GM12878 (cell line): ENCODE results near the gene JPH4. TPM values are rescaled to one million over a fixed set of nuclear protein-coding genes. Genes with fewer than 3 reads are reported as not detected.

Experiments used
- ATAC-seq: fragments of 200-7000 bp; cut with Tn5 transposase; 3 replicates; pipeline ENCODE4 v1.9.1; 2020; ENCODE audit warnings: mild to moderate bottlenecking, moderate library complexity
- BruUV-seq: library from RNA; stranded (reverse); fragments of 400-500 nt; replicated peaks from 2 replicates; lab custom pipeline; 2021; lab: Mats Ljungman, UMichigan
- CTCF ChIA-PET: fragments of 300-600 bp; sonication (Branson Sonifier 250); formaldehyde crosslinking; extraction: SDS; loops from one replicate; lab custom pipeline; 2021; ENCODE audit warnings: inconsistent platforms; lab: Yijun Ruan, JAX
- POLR2A ChIA-PET: fragments of 350-600 bp; formaldehyde crosslinking; extraction: SDS; loops from one replicate; lab custom pipeline; 2021; ENCODE audit warnings: inconsistent platforms; lab: Charles Lee
- RAD21 ChIA-PET: fragments of 300-600 bp; sonication (Branson Sonifier 250); formaldehyde crosslinking; loops from one replicate; lab custom pipeline; 2023; ENCODE audit warnings: antibody characterized with exemption; ENCODE audit not compliant: unreplicated experiment; lab: Charles Lee
- SMC1A ChIA-PET: fragments of 300-600 bp; sonication (Branson Sonifier 250); formaldehyde crosslinking; loops from one replicate; lab custom pipeline; 2023; ENCODE audit not compliant: unreplicated experiment, uncharacterized antibody; lab: Charles Lee
- DNase-seq: peaks from one replicate; pipeline ENCODE4 v3.0.0-alpha.2; 2011; ENCODE audit warnings: low read depth, low spot score
- FAIRE-seq: peaks from 3 replicates; lab custom pipeline; 2011; peaks lifted over from hg19 to GRCh38; lab: Jason Lieb, UNC
- H2AFZ ChIP-seq: 2 replicates; pipeline ENCODE4 v1.6.0; 2011; ENCODE audit warnings: low read depth, low read length, control low read depth; ENCODE audit not compliant: control insufficient read depth
- H3K27ac ChIP-seq: 2 replicates; pipeline ENCODE4 v1.5.1; 2011; ENCODE audit warnings: control low read depth; ENCODE audit not compliant: control insufficient read depth, insufficient read depth
- H3K27me3 ChIP-seq, 2 experiments: replicated peaks in 1 of 2; 2 replicates each; pipeline versions ENCODE4 v1.6.0 to v1.6.1; 2011; ENCODE audit warnings: low read length in 1 of 2; ENCODE audit not compliant: control insufficient read depth in 2 of 2, insufficient read depth in 2 of 2
- H3K36me3 ChIP-seq, 2 experiments: 2 replicates each; pipeline ENCODE4 v1.5.1; 2011; ENCODE audit warnings: low read length in 1 of 2; ENCODE audit not compliant: control insufficient read depth in 2 of 2, insufficient read depth in 2 of 2
- H3K4me1 ChIP-seq: 2 replicates; pipeline ENCODE4 v1.6.1; 2011; ENCODE audit warnings: mild to moderate bottlenecking, low read length, moderate library complexity, mixed read lengths; ENCODE audit not compliant: control insufficient read depth, insufficient read depth
- H3K4me2 ChIP-seq: 2 replicates; pipeline ENCODE4 v1.6.0; 2011; ENCODE audit warnings: control low read depth; ENCODE audit not compliant: control insufficient read depth, insufficient read depth
- H3K4me3 ChIP-seq: fragments of 200-600 bp; sonication (generic); 2 replicates; pipeline ENCODE4 v1.5.1; 2016
- H3K79me2 ChIP-seq: 2 replicates; pipeline ENCODE4 v1.6.0; 2011; ENCODE audit warnings: low read length; ENCODE audit not compliant: control insufficient read depth, insufficient read depth
- H3K9ac ChIP-seq: 2 replicates; pipeline ENCODE4 v1.8.0; 2011; ENCODE audit warnings: low read length, control low read depth, mixed read lengths; ENCODE audit not compliant: control insufficient read depth, insufficient read depth
- H3K9me3 ChIP-seq: replicated peaks from 3 replicates; pipeline ENCODE4 v1.5.1; 2011; ENCODE audit warnings: mild to moderate bottlenecking, low read length; ENCODE audit not compliant: control insufficient read depth, insufficient read depth
- H4K20me1 ChIP-seq: 2 replicates; pipeline ENCODE4 v1.6.0; 2011; ENCODE audit not compliant: control insufficient read depth, insufficient read depth
- BCLAF1 ChIP-seq: fragments of 450-650 bp; IDR thresholded peaks from 2 replicates; pipeline ENCODE4 v1.6.1; 2017; ENCODE audit warnings: antibody characterized with exemption, mild to moderate bottlenecking, moderate library complexity
- HSF1 ChIP-seq: fragments of 150-350 bp; IDR thresholded peaks from 2 replicates; pipeline ENCODE4 v1.6.1; 2014; ENCODE audit warnings: mild to moderate bottlenecking, low read depth, low read length
- JUNB ChIP-seq: IDR thresholded peaks from 2 replicates; pipeline ENCODE4 v1.6.1; 2016; ENCODE audit warnings: antibody characterized with exemption, mild to moderate bottlenecking
- MEF2B ChIP-seq: fragments of 450-650 bp; IDR thresholded peaks from 2 replicates; pipeline ENCODE4 v1.6.1; 2018; ENCODE audit warnings: mild to moderate bottlenecking, moderate library complexity; ENCODE audit not compliant: partially characterized antibody, poor library complexity, severe bottlenecking
- NR2C2 ChIP-seq: IDR thresholded peaks from 2 replicates; pipeline ENCODE4 v1.6.1; 2011; ENCODE audit warnings: borderline replicate concordance, low read depth; ENCODE audit not compliant: control insufficient read depth, insufficient read length
- NR2F1 ChIP-seq: fragments of 450-650 bp; conservative IDR thresholded peaks from 2 replicates; pipeline ENCODE4 v1.6.1; 2017; ENCODE audit warnings: mild to moderate bottlenecking
- PKNOX1 ChIP-seq: fragments of 450-650 bp; IDR thresholded peaks from 2 replicates; pipeline ENCODE4 v1.6.1; 2016; ENCODE audit warnings: mild to moderate bottlenecking
- SMAD1 ChIP-seq: fragments of 450-650 bp; IDR thresholded peaks from 2 replicates; pipeline ENCODE4 v1.6.1; 2018; ENCODE audit warnings: mild to moderate bottlenecking, low read depth; ENCODE audit not compliant: partially characterized antibody
- SMAD5 ChIP-seq: IDR thresholded peaks from 2 replicates; pipeline ENCODE4 v1.6.1; 2016; ENCODE audit warnings: antibody characterized with exemption, low read depth
- STAT3 ChIP-seq: IDR thresholded peaks from 2 replicates; pipeline ENCODE4 v1.6.1; 2011; ENCODE audit warnings: low read depth, low read length, improper control_type of control experiment
- TCF12 ChIP-seq: IDR thresholded peaks from 2 replicates; pipeline ENCODE4 v1.6.1; 2011; ENCODE audit warnings: low read depth, mild to moderate bottlenecking, low read length
- ZBTB33 ChIP-seq: fragments of 450-650 bp; IDR thresholded peaks from 2 replicates; pipeline ENCODE4 v1.6.1; 2017; ENCODE audit warnings: mild to moderate bottlenecking
- ZBTB4 ChIP-seq: fragments of 450-650 bp; formaldehyde crosslinking; IDR thresholded peaks from 2 replicates; pipeline ENCODE4 v1.4.0; 2022; ENCODE audit warnings: mild to moderate bottlenecking, moderate library complexity
- WGBS: methylation state at CpG from one replicate; pipeline ENCODE4 v1.1.6; 2016; ENCODE audit warnings: low lambda C conversion rate; ENCODE audit not compliant: insufficient replicate concordance, insufficient coverage; ENCODE audit errors: missing lambda C conversion rate; 5-methylcytosine and 5-hydroxymethylcytosine counted together
- in situ Hi-C: fragments of 300-500 bp; cut with MboI; formaldehyde crosslinking; loops from 9 replicates; pipeline ENCODE4 v1.14.3; 2018; ENCODE audit warnings: mixed read lengths
- intact Hi-C: fragments of 100-400 bp; cut with micrococcal nuclease; formaldehyde crosslinking; loops from one replicate; pipeline ENCODE4 v1.14.2; 2022; ENCODE audit not compliant: unreplicated experiment
- polyA plus RNA-seq, 11 experiments: library from polyadenylated mRNA; depleted of rRNA in 4 of 11; unstranded in 6 of 11; stranded (reverse) in 5 of 11; fragments of >200 nt; fragmentation: Nextera tagmentation in 4 of 11; fragmentation: Illumina TruSeq in 1 of 11; extraction: Ambion mirVana in 4 of 11; extraction: Trizol in 1 of 11; gene quantifications; 1 replicate in 1 of 11; 2 replicates in 10 of 11; pipeline versions ENCODE4 v1.2.1 to v1.2.3, GENCODE V29; 2011 to 2016; ENCODE audit warnings: inconsistent platforms in 2 of 11, missing spikeins in 2 of 11, low read depth in 1 of 11
- total RNA-seq, 4 experiments: library from RNA; depleted of rRNA in 3 of 4; stranded (reverse); fragments of >200 nt in 3 of 4; fragmentation: Illumina TruSeq in 1 of 4; extraction: Trizol in 1 of 4; gene quantifications; 2 replicates each; pipeline versions ENCODE4 v1.2.1 to v1.2.3, GENCODE V29; 2013 to 2021

The JPH4 gene
- total and polyA plus RNA-seq, 10 of the 15 experiments (the other 5 are each of a cell fraction or from before 2014, with no cell fraction given), result 0.48 to 10.3 (median 3.8) TPM

GRCh38 chr14:23573384-23574015 lies 5.1 kb downstream of the JPH4 start:
- Histone ChIP-seq H3K9ac (no peak overlapping the region), H3K9me3 (no peaks in the 10 kb centered on the region), H3K79me2 (no peaks in the 10 kb centered on the region), H3K27me3 (peaks cover 2% of the 10 kb centered on the region in 2 experiments; a peak in 2 of 4 replicates), H2AFZ (no peak overlapping the region), H3K4me1 (peaks cover 8% of the 10 kb centered on the region), H3K27ac (no peak overlapping the region), H3K4me3 (no peak overlapping the region), H4K20me1 (no peaks in the 10 kb centered on the region), H3K36me3 (no peaks in the 10 kb centered on the region), H3K4me2 (no peak overlapping the region)
- ATAC-seq, result no peak
- BruUV-seq, result no TSS peak
- WGBS, result 52% methylated on average over 5 of the region's 5 CpGs
- RAD21 ChIA-PET, result no interaction called here
- no peak for FAIRE-seq
- SMC1A ChIA-PET, result no interaction called here
- POLR2A ChIA-PET, result no interaction called here
- DNase-seq, result no peak
- intact Hi-C loops (no loop called here), in situ Hi-C loops (no loop called here)
- CTCF ChIA-PET, result interaction anchor here (1.4 kb wide), 1 partner anchor 337 kb away, joined by 3 read pairs; no protein-coding TSS in a partner anchor
- TF ChIP-seq HSF1, result no peak
- no peak for TF ChIP-seq PKNOX1
- TF ChIP-seq ZBTB33, result no peak
- TF ChIP-seq STAT3, result no peak
- no peak for TF ChIP-seq MEF2B
- no peak for TF ChIP-seq BCLAF1
- no peak for TF ChIP-seq NR2C2
- no peak for TF ChIP-seq ZBTB4 (CRISPR knock-in tag)
- no peak for TF ChIP-seq TCF12
- TF ChIP-seq NR2F1, result no peak
- no peak for TF ChIP-seq SMAD5
- TF ChIP-seq JUNB, result no peak
- no peak for TF ChIP-seq SMAD1
